Large intestine (tissue), 3 donors: ENCODE measurements around the gene OPA3. TPM values are rescaled to one million over a fixed set of nuclear protein-coding genes. Genes with fewer than 3 reads are reported as not detected.

ENCODE experiments used
- DNase-seq, 2 donors: peaks; one replicate each; pipeline versions ENCODE4 v3.0.0 to v3.0.0-alpha.2; 2013
- H3K27ac ChIP-seq: one replicate; pipeline ENCODE4 v1.5.1; 2013; ENCODE audit warnings: low read length
- H3K27me3 ChIP-seq: 2 replicates; pipeline ENCODE4 v1.6.1; 2013; ENCODE audit warnings: low read length; ENCODE audit not compliant: control insufficient read depth, insufficient read depth
- H3K36me3 ChIP-seq: 2 replicates; pipeline ENCODE4 v1.6.1; 2013; ENCODE audit warnings: low read length; ENCODE audit not compliant: control insufficient read depth, insufficient read depth
- H3K4me1 ChIP-seq: one replicate; pipeline ENCODE4 v1.6.1; 2013; ENCODE audit warnings: low read length; ENCODE audit not compliant: control insufficient read depth, insufficient read depth
- H3K4me3 ChIP-seq: one replicate; pipeline ENCODE4 v1.5.1; 2013; ENCODE audit warnings: low read length
- H3K9me3 ChIP-seq: one replicate; pipeline ENCODE4 v1.6.1; 2013; ENCODE audit warnings: mild to moderate bottlenecking, low read depth, low read length, moderate library complexity; ENCODE audit not compliant: control insufficient read depth
- WGBS: methylation state at CpG from one replicate; pipeline ENCODE4 v1.1.5; 2013; ENCODE audit warnings: low lambda C conversion rate; ENCODE audit not compliant: insufficient coverage; 5-methylcytosine and 5-hydroxymethylcytosine counted together
- polyA plus RNA-seq: library from polyadenylated mRNA; unstranded; fragments of 120-200 nt; gene quantifications from one replicate; pipeline ENCODE4 v1.2.1, GENCODE V29; 2013

OPA3 gene
- polyA plus RNA-seq, 1 donor, result 8.7 TPM

- Histone ChIP-seq H3K36me3 (peaks cover 64% of the 10 kb centered on the region), H3K9me3 (no peaks in the 10 kb centered on the region), H3K27me3 (peaks cover 1% of the 10 kb centered on the region), H3K4me1 (no peaks in the 10 kb centered on the region), H3K4me3 (no peak overlapping the region), H3K27ac (no peak overlapping the region)
- WGBS, result no CpG with 5 or more reads among the region's 9 CpGs
- peak; percentile 84 to 85 for DNase-seq
Measured at GRCh38 chr19:45523642-45524256, 60.9 kb downstream of the OPA3 start.

- Histone ChIP-seq H3K4me3 (no peak overlapping the region), H3K27me3 (no peaks in the 10 kb centered on the region), H3K9me3 (no peaks in the 10 kb centered on the region), H3K4me1 (no peaks in the 10 kb centered on the region), H3K27ac (no peak overlapping the region), H3K36me3 (peaks cover 75% of the 10 kb centered on the region)
- WGBS, result no CpG with 5 or more reads among the region's 24 CpGs
- DNase-seq, result no peak
Measured at GRCh38 chr19:45522010-45522941, 62.3 kb downstream of the OPA3 start.

GRCh38 chr19:45518469-45518826 is 66.2 kb downstream of the OPA3 start:
- Histone ChIP-seq H3K27me3 (no peaks in the 10 kb centered on the region), H3K36me3 (peaks cover 47% of the 10 kb centered on the region), H3K27ac (no peak overlapping the region), H3K4me3 (no peak overlapping the region), H3K9me3 (no peaks in the 10 kb centered on the region), H3K4me1 (peaks cover 24% of the 10 kb centered on the region)
- peak in 1 of 2 donors; percentile 34 for DNase-seq
- WGBS, result no CpG with 5 or more reads among the region's 7 CpGs

- no peak for DNase-seq
- H3K9me3 ChIP-seq, result no peaks in the 10 kb centered on the region
- peaks cover 44% of the 10 kb centered on the region for H3K36me3 ChIP-seq
- H3K27ac ChIP-seq, result no peak overlapping the region
- no peak overlapping the region for H3K4me3 ChIP-seq
- H3K4me1 ChIP-seq, result peaks cover 24% of the 10 kb centered on the region
- WGBS, result 100% methylated on average over 2 of the region's 50 CpGs
- no peaks in the 10 kb centered on the region for H3K27me3 ChIP-seq
Measured at GRCh38 chr19:45517641-45518468, 66.7 kb downstream of the OPA3 start.

- DNase-seq, result no peak
- Histone ChIP-seq H3K9me3 (no peaks in the 10 kb centered on the region), H3K4me3 (no peak overlapping the region), H3K27me3 (no peaks in the 10 kb centered on the region), H3K27ac (no peak overlapping the region), H3K4me1 (peaks cover 24% of the 10 kb centered on the region), H3K36me3 (peaks cover 38% of the 10 kb centered on the region)
- WGBS, result 50% methylated on average over 2 of the region's 7 CpGs
Measured at GRCh38 chr19:45517238-45517637, 67.4 kb downstream of the OPA3 start.

GRCh38 chr19:45515807-45516401 is 68.7 kb downstream of the OPA3 start:
- DNase-seq, result peak in 1 of 2 donors; percentile 66
- peaks cover 24% of the 10 kb centered on the region for H3K4me1 ChIP-seq
- no peaks in the 10 kb centered on the region for H3K27me3 ChIP-seq
- H3K4me3 ChIP-seq, result no peak overlapping the region
- H3K36me3 ChIP-seq, result peaks cover 32% of the 10 kb centered on the region
- peak overlapping the region; percentile 38 for H3K27ac ChIP-seq
- no CpG with 5 or more reads among the region's 9 CpGs for WGBS
- no peaks in the 10 kb centered on the region for H3K9me3 ChIP-seq

- no peak for DNase-seq
- no peaks in the 10 kb centered on the region for H3K9me3 ChIP-seq
- no peak overlapping the region for H3K4me3 ChIP-seq
- WGBS, result no CpG with 5 or more reads among the region's 10 CpGs
- H3K27me3 ChIP-seq, result no peaks in the 10 kb centered on the region
- H3K27ac ChIP-seq, result peak overlapping the region; percentile 38
- peaks cover 29% of the 10 kb centered on the region for H3K36me3 ChIP-seq
- H3K4me1 ChIP-seq, result peaks cover 24% of the 10 kb centered on the region
Measured at GRCh38 chr19:45515081-45515624, 69.4 kb downstream of the OPA3 start.

- peak; percentile 73 to 81 for DNase-seq
- Histone ChIP-seq H3K4me3 (no peak overlapping the region), H3K4me1 (peaks cover 28% of the 10 kb centered on the region)
Measured at GRCh38 chr19:45514376-45515051, 70.1 kb downstream of the OPA3 start.

GRCh38 chr19:45512881-45513483 is 71.6 kb downstream of the OPA3 start:
- no peaks in the 10 kb centered on the region for H3K9me3 ChIP-seq
- peaks cover 15% of the 10 kb centered on the region for H3K36me3 ChIP-seq
- H3K4me3 ChIP-seq, result no peak overlapping the region
- WGBS, result no CpG with 5 or more reads among the region's 6 CpGs
- H3K4me1 ChIP-seq, result peaks cover 30% of the 10 kb centered on the region
- DNase-seq, result no peak
- no peak overlapping the region for H3K27ac ChIP-seq
- H3K27me3 ChIP-seq, result no peaks in the 10 kb centered on the region

More at GRCh38 chr19:45514376-45515051, 70.1 kb downstream of the OPA3 start:
- Histone ChIP-seq H3K36me3 (peaks cover 26% of the 10 kb centered on the region), H3K27me3 (no peaks in the 10 kb centered on the region), H3K27ac (peak overlapping the region; percentile 38), H3K9me3 (no peaks in the 10 kb centered on the region)
- WGBS, result no CpG with 5 or more reads among the region's 13 CpGs
